ENCODE data around the gene SEMA5A. TPM values are rescaled to one million over a fixed set of nuclear protein-coding genes. Genes with fewer than 3 reads are reported as not detected.

Gene SEMA5A
- total RNA-seq, 2 experiments from 2014 or later: not detected

GRCh38 chr5:9072701-9073100 is 473.2 kb downstream of the SEMA5A start:
- Mint-ChIP-seq H3K27me3 (ENCODE audit: low read depth) (no peaks in the 10 kb centered on the region), H3K27ac (no peak overlapping the region), H3K4me1 (ENCODE audit: low read depth) (no peaks in the 10 kb centered on the region), H3K36me3 (ENCODE audit: low read depth) (no peaks in the 10 kb centered on the region), H3K4me3 (no peak overlapping the region), H3K9me3 (no peaks in the 10 kb centered on the region)
- DNase-seq: no peak
- intact Hi-C loops (cut with micrococcal nuclease): no loop called here
- CTCF ChIA-PET: no interaction called here

- H3K4me3 Mint-ChIP-seq: no peak overlapping the region
- DNase-seq: no peak
- H3K27ac Mint-ChIP-seq: no peak overlapping the region
- intact Hi-C loops (cut with micrococcal nuclease): no loop called here
- H3K27me3 Mint-ChIP-seq (ENCODE audit: low read depth): no peaks in the 10 kb centered on the region
- CTCF ChIA-PET: no interaction called here
- no peaks in the 10 kb centered on the region for H3K36me3 Mint-ChIP-seq (ENCODE audit: low read depth)
- no peaks in the 10 kb centered on the region for H3K4me1 Mint-ChIP-seq (ENCODE audit: low read depth)
- no peaks in the 10 kb centered on the region for H3K9me3 Mint-ChIP-seq
Observed at GRCh38 chr5:9071524-9071923, 474.4 kb downstream of the SEMA5A start.

GRCh38 chr5:9071074-9071473 is 474.8 kb downstream of the SEMA5A start:
- no peaks in the 10 kb centered on the region for H3K27me3 Mint-ChIP-seq (ENCODE audit: low read depth)
- H3K36me3 Mint-ChIP-seq (ENCODE audit: low read depth): no peaks in the 10 kb centered on the region
- no peak overlapping the region for H3K4me3 Mint-ChIP-seq
- no peaks in the 10 kb centered on the region for H3K4me1 Mint-ChIP-seq (ENCODE audit: low read depth)
- H3K9me3 Mint-ChIP-seq: no peaks in the 10 kb centered on the region
- no peak for DNase-seq
- no peak overlapping the region for H3K27ac Mint-ChIP-seq
- intact Hi-C loops (cut with micrococcal nuclease): no loop called here
- CTCF ChIA-PET: no interaction called here

GRCh38 chr5:9069650-9070049 is 476.2 kb downstream of the SEMA5A start:
- no peak for DNase-seq
- Mint-ChIP-seq H3K4me3 (no peak overlapping the region), H3K9me3 (peaks cover 1% of the 10 kb centered on the region), H3K27ac (no peak overlapping the region), H3K4me1 (ENCODE audit: low read depth) (no peaks in the 10 kb centered on the region), H3K36me3 (ENCODE audit: low read depth) (no peaks in the 10 kb centered on the region), H3K27me3 (ENCODE audit: low read depth) (no peaks in the 10 kb centered on the region)
- intact Hi-C loops (cut with micrococcal nuclease): no loop called here
- CTCF ChIA-PET: no interaction called here

- Mint-ChIP-seq H3K27me3 (ENCODE audit: low read depth) (no peaks in the 10 kb centered on the region), H3K4me1 (ENCODE audit: low read depth) (no peaks in the 10 kb centered on the region), H3K4me3 (no peak overlapping the region), H3K27ac (no peak overlapping the region), H3K9me3 (peaks cover 5% of the 10 kb centered on the region), H3K36me3 (ENCODE audit: low read depth) (no peaks in the 10 kb centered on the region)
- CTCF ChIA-PET: no interaction called here
- intact Hi-C loops (cut with micrococcal nuclease): no loop called here
- no peak for DNase-seq
Observed at GRCh38 chr5:9067154-9067553, 478.7 kb downstream of the SEMA5A start.

GRCh38 chr5:9066349-9066748 is 479.5 kb downstream of the SEMA5A start:
- no peaks in the 10 kb centered on the region for H3K27me3 Mint-ChIP-seq (ENCODE audit: low read depth)
- no peak for DNase-seq
- no peaks in the 10 kb centered on the region for H3K36me3 Mint-ChIP-seq (ENCODE audit: low read depth)
- no peak overlapping the region for H3K27ac Mint-ChIP-seq
- H3K4me3 Mint-ChIP-seq: no peak overlapping the region
- intact Hi-C loops (cut with micrococcal nuclease): no loop called here
- CTCF ChIA-PET: no interaction called here
- H3K9me3 Mint-ChIP-seq: peaks cover 5% of the 10 kb centered on the region
- no peaks in the 10 kb centered on the region for H3K4me1 Mint-ChIP-seq (ENCODE audit: low read depth)

GRCh38 chr5:9063615-9064245 is 482.1 kb downstream of the SEMA5A start:
- no peak for DNase-seq
- Mint-ChIP-seq H3K4me3 (no peak overlapping the region), H3K36me3 (ENCODE audit: low read depth) (no peaks in the 10 kb centered on the region), H3K9me3 (peaks cover 5% of the 10 kb centered on the region), H3K27me3 (ENCODE audit: low read depth) (no peaks in the 10 kb centered on the region), H3K4me1 (ENCODE audit: low read depth) (no peaks in the 10 kb centered on the region), H3K27ac (no peak overlapping the region)
- intact Hi-C loops (cut with micrococcal nuclease): no loop called here
- CTCF ChIA-PET: no interaction called here

GRCh38 chr5:9062873-9063272 is 483.0 kb downstream of the SEMA5A start:
- Mint-ChIP-seq H3K27me3 (ENCODE audit: low read depth) (no peaks in the 10 kb centered on the region), H3K36me3 (ENCODE audit: low read depth) (no peaks in the 10 kb centered on the region), H3K9me3 (peaks cover 5% of the 10 kb centered on the region), H3K4me1 (ENCODE audit: low read depth) (no peaks in the 10 kb centered on the region), H3K27ac (no peak overlapping the region), H3K4me3 (no peak overlapping the region)
- CTCF ChIA-PET: no interaction called here
- DNase-seq: no peak
- intact Hi-C loops (cut with micrococcal nuclease): no loop called here

- CTCF ChIA-PET: no interaction called here
- Mint-ChIP-seq H3K27ac (no peak overlapping the region), H3K27me3 (ENCODE audit: low read depth) (no peaks in the 10 kb centered on the region), H3K4me1 (ENCODE audit: low read depth) (no peaks in the 10 kb centered on the region), H3K36me3 (ENCODE audit: low read depth) (no peaks in the 10 kb centered on the region), H3K9me3 (peaks cover 5% of the 10 kb centered on the region), H3K4me3 (no peak overlapping the region)
- intact Hi-C loops (cut with micrococcal nuclease): no loop called here
- no peak for DNase-seq
Observed at GRCh38 chr5:9059920-9060691, 485.8 kb downstream of the SEMA5A start.

- intact Hi-C loops (cut with micrococcal nuclease): no loop called here
- DNase-seq: no peak
- Mint-ChIP-seq H3K4me1 (ENCODE audit: low read depth) (no peaks in the 10 kb centered on the region), H3K27me3 (ENCODE audit: low read depth) (no peaks in the 10 kb centered on the region), H3K9me3 (no peaks in the 10 kb centered on the region), H3K27ac (no peak overlapping the region), H3K36me3 (ENCODE audit: low read depth) (no peaks in the 10 kb centered on the region), H3K4me3 (no peak overlapping the region)
- CTCF ChIA-PET: no interaction called here
Observed at GRCh38 chr5:9058666-9059065, 487.2 kb downstream of the SEMA5A start.

- Mint-ChIP-seq H3K27me3 (ENCODE audit: low read depth) (no peaks in the 10 kb centered on the region), H3K9me3 (no peaks in the 10 kb centered on the region), H3K4me3 (no peak overlapping the region), H3K27ac (no peak overlapping the region), H3K36me3 (ENCODE audit: low read depth) (no peaks in the 10 kb centered on the region), H3K4me1 (ENCODE audit: low read depth) (no peaks in the 10 kb centered on the region)
- CTCF ChIA-PET: no interaction called here
- intact Hi-C loops (cut with micrococcal nuclease): no loop called here
- DNase-seq: no peak
Observed at GRCh38 chr5:9058161-9058560, 487.7 kb downstream of the SEMA5A start.

- CTCF ChIA-PET: no interaction called here
- Mint-ChIP-seq H3K4me1 (ENCODE audit: low read depth) (no peaks in the 10 kb centered on the region), H3K9me3 (no peaks in the 10 kb centered on the region), H3K36me3 (ENCODE audit: low read depth) (no peaks in the 10 kb centered on the region), H3K27ac (no peak overlapping the region), H3K27me3 (ENCODE audit: low read depth) (no peaks in the 10 kb centered on the region), H3K4me3 (no peak overlapping the region)
- intact Hi-C loops (cut with micrococcal nuclease): no loop called here
- no peak for DNase-seq
Observed at GRCh38 chr5:9057406-9058000, 488.4 kb downstream of the SEMA5A start.

GRCh38 chr5:9056046-9056445 is 489.8 kb downstream of the SEMA5A start:
- no peak for DNase-seq
- H3K4me1 Mint-ChIP-seq (ENCODE audit: low read depth): no peaks in the 10 kb centered on the region
- H3K36me3 Mint-ChIP-seq (ENCODE audit: low read depth): no peaks in the 10 kb centered on the region
- CTCF ChIA-PET: no interaction called here
- intact Hi-C loops (cut with micrococcal nuclease): no loop called here
- H3K27ac Mint-ChIP-seq: no peak overlapping the region
- H3K27me3 Mint-ChIP-seq (ENCODE audit: low read depth): no peaks in the 10 kb centered on the region
- H3K4me3 Mint-ChIP-seq: no peak overlapping the region
- H3K9me3 Mint-ChIP-seq: no peaks in the 10 kb centered on the region
